Stimulated activated CD4-positive, alpha-beta T cell treated with anti-CD3 and anti-CD28 coated beads, Interleukin-1b, Interleukin-23, amount 100 ng/mL, for 4 hours (primary cell): Measurements from ENCODE around the gene MRPS18C.
"Not testable (repeated sequence)": the region's sequence is repeated elsewhere in the genome, so short reads cannot be mapped to it uniquely, and the experiment has no call there.

Source experiments
- DNase-seq, 2 donors: peaks; one replicate each; pipeline ENCODE4 v3.0.0-alpha.2; 2020; ENCODE audit warnings: low read depth in 2 of 2

The MRPS18C gene

DNA sequence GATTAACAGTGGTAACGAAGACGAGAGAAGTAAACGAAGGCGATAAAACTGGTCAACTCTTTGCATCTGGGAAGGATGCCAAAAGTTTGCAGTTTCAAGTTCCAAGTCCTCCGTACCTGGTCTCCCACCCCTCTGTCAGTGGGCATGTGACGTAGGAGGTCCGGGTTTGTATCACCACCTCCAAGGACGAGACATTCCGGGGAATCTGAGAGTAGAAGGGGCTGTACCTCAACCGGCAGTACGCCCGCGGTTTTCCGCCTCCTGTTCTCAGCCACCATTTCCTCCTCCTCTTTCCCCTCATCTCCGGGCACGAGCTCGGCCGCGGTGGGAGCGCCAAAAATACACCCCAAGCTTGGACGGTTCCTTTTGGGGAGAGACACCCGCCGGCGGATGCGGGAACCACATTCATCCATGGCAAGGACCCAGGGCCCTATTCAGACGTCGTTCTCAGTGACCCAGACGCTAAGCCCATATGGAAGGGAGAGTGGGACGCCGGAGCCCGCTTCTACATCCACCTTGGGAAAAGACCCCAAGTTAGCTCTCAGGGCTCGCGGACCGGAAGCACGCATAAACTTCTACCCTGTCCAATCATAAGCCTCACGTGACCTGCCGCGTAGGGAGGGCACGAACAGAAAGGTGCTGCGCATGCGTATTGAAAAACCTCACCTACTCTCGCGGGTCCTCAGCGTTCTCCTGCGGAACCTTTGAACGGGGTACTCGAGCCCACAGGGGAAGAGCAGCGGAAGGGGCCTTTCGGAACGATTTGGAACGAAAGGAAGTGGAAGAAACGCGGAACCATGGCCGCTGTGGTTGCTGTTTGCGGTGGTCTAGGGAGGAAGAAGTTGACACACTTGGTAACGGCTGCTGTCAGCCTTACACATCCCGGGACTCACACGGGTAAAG lies at the start of gene MRPS18C, which contains the start of gene HELQ:
Gene MRPS18C, plus strand, starts transcription at position 778 of the 903 bp plus-strand sequence. Its CDS starts 20 bp downstream, at position 798.
Gene HELQ, minus strand, starts transcription at position 543 of the 903 bp plus-strand sequence. Its CDS starts 130 bp downstream, at position 413.
- peak; percentile 80 to 86 for DNase-seq

DNA sequence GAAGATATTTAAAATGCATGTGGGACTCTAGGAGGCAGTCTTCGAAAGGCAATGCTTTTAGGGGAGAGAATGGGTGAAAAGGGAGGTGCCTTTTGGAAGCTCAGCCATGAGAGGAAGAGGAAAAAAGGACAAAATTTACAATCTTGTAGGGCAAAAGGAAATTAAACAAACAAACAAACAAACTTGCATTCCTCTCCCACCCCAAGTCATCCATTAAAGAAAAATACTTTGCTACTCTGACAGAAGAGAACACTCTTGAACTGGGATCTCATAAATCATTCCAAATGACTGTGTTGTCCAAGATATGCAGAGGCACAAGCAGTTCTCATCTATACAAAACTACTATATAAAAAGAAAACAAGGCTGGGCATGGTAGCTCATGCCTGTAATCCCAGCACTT lies 47.0 kb upstream of the MRPS18C start:
- no peak for DNase-seq

DNA sequence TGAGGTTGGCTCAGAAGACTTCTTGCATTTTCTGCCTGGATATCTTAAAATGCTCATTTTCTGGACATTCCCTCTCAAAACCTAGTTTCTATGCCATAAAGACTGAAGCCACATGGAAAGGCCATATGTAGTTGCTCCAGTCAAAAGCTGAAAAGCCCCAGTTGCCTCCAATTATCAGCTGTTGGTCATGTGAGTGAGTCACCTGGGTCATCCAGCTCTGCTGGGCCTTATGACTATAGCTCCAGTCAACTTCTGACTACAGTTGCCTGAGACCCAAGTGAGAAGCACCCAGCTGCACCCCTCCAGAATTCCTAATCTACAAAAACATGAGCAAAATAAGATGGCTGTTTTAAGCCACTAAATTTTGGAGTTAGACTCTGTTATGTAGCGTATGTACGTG lies 42.2 kb upstream of the MRPS18C start:
- DNase-seq, result no peak

DNA sequence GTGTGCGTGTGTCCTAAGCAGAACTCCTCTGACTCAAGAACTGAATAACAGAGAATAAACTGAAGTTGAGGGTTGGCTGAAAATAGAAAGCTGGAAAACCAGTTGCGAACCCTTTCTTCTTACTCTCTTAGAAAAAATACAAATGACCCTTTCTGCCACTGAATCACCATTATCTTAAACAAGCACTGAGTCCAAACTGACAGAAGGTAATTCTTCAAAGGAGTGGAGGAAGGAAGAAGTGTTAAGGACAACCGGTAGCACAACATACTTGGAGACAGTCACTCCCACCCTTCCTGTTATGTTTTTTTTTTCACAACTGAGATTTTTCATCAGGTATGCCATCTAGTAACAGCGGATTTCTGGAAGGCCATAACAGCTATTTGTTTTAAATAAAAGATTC lies 38.3 kb upstream of the MRPS18C start:
- no peak for DNase-seq

DNA sequence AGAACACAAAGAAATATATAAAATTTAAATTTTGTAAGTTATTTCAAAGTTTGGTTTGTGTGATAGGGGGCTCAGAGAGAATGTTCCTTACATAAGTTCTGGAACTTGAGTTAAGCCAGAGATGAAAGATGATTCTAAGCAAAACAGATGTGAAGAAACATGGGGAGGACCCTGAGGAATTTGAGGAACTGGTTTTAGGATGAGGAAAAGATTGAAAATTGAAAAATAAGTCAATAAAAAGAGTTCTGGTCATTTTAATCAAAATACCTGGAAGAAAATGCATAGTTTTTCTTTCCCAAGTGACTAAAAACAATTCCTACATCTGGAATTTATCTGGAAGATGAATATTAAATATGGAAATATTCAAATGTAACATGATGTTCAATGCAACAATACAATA lies 37.6 kb upstream of the MRPS18C start:
- DNase-seq, result no peak

DNA sequence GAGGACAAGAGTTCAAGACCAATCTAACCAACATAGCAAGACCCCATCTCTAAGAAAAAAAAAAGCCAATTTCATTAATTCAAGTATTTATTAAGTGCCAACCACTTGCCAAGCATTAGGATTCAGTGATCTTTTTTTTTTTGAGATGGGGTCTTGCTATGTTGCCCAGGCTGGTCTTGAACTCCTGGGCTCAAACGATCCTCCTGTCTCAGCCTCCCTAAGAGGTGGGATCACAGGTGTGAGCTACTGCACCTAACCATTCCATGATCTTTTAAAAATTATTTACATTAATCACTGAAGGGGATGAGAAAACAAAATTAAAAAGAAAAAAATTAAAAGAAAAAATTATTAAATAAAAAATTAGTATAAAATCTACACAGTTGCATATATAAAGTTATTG lies 24.7 kb upstream of the MRPS18C start:
- no peak for DNase-seq

DNA sequence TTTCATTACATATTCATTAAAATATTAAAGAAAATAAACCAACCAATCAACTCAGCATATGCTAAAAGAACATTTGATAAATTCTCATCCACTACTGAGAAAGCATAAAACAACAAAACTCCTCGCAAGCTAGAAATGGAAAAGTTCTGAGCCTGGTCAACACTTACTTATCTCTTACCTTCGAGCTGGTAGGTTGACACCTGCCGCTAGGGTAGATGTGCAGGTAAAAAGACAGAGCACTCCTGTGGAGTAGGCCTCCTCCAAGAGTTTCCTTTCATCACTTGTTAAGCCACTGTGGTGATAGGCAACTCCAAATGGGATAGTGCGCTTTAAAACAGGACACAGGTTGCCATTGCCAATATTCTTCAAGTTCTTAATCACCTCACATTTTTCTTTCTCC lies 19.2 kb upstream of the MRPS18C start:
- DNase-seq, result no peak

DNA sequence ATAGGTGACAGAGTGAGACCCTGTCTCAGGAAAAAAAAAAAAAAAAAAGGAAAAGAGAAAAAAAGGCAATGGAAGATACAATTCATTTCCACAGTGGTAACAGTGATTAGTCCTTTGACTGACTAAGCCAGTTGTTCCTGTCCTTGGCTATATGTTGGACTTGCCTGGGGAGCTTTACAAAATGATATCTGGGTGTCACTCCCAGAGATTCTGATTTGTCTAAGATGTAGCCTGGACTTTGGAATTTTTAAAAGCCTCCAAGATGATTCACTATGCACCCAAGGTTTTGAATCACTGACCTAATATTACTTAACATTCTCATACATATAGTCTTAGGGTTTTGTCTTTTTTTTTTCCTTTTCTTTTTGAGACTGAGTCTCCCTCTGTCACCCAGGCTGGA lies 17.1 kb upstream of the MRPS18C start:
- DNase-seq, result no peak

DNA sequence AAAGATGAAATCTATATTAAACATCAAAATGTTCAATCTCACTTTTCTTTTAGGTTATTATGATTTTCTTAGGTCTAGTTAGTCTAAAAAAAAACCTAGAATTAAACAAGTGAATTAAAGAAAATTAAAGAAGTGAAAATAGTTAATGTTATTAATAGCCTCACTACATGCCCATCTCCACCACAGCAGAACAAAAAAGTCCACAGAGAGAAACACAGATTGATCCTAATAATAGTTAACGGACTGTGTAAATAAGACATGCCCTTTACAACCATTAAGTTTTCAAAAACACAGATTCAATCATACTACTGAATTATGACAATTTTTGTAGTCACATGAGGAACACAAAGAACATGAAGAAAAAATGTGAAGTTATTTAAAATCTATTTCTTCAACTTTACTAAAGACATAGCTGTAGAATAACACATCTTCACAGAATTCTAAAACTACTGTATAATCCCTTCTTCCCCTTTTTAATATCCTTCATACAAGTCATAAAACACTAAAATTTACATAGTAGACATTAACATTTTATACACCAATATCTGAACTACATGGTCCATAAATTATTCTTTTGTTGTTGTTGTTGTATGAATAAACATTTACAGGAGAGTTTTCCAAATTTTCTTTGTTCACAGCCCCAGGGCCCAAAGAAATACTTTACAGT lies 15.6 kb upstream of the MRPS18C start:
- no peak for DNase-seq

DNA sequence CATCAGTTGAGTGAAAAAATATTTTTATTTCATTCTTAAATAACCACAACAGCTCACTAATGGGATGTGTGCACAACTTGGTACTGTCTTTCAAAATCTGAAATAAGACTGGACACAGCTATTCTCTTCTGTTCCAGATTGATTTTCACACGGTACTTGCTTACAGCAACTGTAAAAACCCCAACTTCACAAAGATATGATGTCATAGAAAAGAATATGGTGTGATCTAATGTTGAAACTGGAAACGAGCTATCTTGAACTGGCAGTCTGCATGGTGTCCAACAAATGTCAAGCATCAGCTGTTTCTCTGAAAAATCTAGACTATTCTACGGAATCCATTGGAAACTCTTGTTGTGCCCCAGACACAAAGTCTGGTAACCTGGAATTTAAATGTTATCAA lies 15.0 kb upstream of the MRPS18C start:
- no peak for DNase-seq

DNA sequence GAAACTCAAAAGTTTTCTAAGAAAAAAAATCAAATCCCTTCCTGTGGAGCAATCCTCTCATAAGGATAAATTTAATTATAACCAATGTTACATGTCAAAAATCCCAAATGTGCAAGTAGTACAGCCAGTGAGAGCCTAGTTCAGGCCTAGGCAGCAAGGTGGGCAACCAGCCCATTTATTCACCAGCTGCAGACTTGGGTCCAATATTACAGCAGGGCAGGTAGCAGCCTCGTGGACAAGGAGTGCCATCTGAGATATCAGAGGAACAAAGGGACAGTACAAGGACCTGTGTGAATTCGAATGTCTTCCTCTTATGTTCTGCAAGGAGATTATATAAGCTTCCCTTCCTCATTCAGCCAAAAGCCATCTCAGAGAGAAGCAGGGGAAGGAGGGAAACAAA lies 6.8 kb upstream of the MRPS18C start:
- DNase-seq, result no peak

DNA sequence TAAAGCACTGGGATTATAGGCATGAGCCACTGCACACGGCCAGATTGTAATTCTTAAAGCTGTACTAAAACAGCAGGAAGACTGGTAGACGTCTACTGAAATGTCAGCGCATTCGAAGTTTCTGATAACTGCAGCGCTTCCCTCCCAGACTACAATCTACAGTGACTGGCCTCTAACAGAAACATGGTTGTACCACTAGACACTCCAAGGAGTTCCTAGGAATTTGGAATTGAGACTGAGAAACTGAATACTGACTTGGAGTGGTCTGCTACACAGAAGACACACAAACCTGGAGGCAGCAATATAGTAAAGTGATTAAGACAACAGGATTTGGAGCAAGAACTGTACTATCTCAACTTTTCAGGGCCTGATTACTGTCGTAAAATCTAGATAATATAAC lies 1.2 kb upstream of the MRPS18C start:
- DNase-seq, result no peak

DNA sequence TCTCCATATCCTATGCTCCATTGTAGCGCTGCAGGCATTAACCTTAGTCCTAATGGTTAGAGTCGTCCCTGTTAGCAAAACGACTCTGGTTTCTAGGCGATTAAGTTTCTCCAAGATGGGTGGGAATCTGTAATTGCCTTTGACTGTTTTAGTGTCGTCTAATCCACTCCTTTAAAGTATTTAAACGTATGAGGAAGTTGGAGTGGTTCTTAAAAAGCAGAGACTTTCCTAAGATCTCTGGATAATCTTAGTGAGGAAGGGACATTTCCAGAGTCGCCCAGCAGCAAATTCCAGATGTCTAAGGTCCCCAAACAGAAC lies 285 bp downstream of the MRPS18C start:
- DNase-seq, result no peak

DNA sequence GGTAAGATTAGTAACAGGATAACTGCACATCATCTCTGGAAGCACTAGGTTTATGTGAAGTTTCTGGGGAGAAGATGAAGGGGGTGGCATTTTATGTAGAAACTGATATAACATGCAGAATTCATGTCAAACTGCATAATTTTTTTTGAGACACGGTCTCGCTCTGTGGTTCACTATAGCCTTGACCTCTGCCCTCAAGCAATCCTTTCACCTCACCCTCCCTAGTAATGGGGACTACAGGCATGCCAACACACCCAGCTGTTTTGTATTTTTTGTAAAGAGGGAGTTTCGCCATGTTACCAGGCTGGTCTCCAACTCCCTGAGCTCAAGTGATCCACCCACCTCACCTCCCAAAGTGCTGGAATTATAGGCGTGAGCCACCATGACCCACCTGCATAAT lies 17.6 kb downstream of the MRPS18C start:
- DNase-seq, result no peak

DNA sequence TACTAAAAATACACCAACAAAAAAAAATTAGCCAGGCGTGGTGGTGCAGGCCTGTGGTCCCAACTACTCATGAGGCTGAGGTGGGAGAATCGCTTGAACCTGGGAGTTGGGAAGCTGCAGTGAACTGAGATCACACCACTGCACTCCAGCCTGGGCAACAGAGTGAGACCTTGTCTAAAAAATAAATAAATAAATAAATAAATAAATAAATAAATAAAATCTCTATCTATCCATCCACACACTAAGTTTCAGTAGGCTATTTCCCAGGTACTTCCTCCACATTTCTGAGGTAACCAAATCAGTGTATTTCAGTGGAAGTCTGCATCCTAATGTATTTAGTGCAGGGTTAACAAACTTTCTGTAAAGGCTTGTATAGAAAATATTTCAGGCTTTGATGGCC lies 18.1 kb downstream of the MRPS18C start:
- no peak for DNase-seq

DNA sequence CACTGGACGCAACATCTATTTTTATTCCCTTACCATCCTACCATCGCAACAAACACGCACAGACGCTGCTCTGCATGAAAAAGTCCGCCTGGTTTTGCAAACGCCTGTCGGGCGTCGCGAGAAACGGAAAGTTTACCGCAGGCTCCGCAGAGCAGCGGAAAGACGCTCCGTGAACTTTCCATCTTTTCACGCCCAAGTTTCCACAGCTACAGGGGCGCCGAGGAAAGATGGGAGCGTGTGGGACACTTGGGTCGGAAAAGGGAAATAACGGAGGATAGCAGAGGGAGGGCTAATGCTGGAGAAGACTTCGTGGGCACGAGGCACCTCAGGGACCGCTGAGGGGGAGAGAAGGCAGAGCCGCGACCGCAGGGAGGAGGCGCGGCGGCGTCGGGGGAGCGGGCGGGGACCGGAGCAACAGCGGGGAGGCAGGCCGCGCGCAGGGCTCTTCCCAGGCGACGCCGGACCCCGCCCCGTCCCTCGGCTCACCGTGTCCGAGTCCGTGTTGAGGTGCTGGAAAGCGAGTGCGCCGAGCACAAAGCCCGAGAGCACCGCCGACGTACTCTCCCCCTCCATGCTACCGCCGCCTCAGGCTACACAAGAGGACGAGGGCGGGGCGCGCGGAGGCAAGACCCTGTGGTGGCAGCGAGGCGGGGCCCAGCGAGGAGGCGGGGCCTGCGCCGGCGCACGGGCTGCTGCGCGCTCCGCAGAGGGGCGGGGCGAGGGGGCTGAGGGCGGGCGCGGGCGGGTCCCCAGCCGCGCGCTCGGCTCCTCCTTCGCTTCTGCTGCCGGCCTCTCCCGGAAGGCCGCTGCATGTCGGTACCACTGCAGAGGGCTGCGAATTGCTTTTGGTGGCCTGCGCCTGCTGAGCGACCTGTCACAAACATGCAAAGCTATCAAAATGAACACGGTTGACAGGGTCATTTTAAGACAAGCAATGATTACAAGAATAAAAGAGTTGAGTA lies 28.9 kb downstream of the MRPS18C start, which contains the start of gene ABRAXAS1:
Gene ABRAXAS1, minus strand, starts transcription at position 601 of the 962 bp plus-strand sequence. Its CDS starts 28 bp downstream, at position 573.
- DNase-seq, result peak; percentile 91 to 96

DNA sequence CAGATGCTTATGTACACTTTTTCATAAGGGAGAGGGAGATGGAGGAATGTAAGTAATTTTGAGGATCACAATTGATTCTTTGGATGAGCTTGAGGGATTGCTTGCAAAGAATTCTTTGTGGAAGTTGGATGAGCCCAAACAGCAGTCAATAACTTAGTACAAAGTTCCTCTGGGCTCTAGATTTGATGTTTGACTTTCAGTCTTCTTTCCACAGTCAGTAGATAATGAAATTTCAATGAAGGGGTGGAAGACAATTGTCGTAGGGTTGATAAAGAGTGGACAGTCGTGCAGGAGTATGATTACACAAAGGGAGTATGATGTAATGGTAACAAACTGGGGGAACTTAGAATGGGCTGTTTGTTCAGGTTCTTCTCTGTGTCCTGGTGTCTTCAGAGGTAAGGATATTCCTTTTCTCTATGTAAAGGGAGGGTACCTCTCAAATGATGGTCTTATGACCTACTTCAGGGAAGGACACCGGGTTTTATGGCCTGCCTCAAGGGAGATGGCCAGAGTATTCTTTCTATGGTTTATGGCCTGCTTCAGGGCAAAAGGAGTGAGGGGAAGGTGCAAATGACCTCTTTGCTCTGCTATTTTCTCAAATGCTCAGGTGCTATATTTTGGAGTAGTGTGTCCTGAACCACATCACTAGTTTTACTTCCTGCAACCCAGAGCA lies 30.7 kb downstream of the MRPS18C start:
- no peak for DNase-seq

DNA sequence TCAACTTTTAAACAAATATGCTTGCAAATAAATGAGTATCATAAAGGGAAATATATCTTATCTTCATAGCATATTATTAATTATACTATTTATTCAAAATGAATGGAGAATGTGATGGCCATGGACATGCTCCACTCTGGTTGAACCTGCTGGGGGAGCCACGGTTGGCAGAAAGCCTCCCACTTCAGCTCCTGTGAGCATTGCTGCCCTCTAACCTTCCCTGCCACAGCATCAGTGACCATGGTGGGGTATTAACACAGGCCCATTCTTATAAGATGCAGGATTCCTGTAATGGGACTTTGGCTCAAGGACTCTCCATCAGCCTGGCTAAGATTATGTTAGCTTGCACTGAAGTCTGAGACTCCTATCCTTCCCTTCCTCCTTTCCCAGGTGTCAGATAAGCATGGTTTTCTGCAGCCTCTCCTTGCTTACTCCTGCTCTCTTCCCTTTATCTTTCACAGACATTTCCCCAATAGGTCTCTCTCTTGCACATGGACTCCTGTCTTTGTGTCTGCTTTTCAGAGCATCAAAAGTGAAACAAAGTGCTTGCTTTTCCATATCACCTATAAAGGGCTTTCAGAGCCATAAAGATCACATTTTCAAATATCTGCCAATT lies 34.0 kb downstream of the MRPS18C start:
- no peak for DNase-seq

DNA sequence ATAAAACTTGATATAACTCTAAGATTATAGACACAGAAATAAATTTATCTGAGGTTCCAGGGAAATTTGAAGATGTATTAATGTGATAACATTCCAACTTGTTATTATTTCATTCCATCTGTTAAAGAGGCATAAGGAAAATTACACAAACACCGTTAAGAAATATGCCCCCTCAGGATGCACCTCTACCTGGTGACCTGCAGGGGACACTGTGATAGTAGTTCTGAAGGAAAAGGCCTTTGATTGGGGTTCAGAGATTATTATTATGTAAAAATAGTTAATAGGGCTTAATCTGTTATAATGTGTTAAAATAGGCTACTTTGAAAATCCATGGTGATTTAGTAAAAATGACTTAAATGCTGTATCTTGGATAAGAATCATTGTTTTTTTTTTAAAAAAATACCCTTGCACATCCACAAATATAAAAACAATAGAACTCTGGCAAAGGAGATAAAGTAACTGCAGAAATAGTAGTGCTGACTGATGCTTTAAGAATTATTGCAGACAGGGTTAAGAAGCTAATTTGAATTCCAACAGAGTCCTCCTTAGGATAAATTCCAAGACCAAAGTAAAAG lies 35.1 kb downstream of the MRPS18C start:
- DNase-seq, result peak in 1 of 2 donors; percentile 12

DNA sequence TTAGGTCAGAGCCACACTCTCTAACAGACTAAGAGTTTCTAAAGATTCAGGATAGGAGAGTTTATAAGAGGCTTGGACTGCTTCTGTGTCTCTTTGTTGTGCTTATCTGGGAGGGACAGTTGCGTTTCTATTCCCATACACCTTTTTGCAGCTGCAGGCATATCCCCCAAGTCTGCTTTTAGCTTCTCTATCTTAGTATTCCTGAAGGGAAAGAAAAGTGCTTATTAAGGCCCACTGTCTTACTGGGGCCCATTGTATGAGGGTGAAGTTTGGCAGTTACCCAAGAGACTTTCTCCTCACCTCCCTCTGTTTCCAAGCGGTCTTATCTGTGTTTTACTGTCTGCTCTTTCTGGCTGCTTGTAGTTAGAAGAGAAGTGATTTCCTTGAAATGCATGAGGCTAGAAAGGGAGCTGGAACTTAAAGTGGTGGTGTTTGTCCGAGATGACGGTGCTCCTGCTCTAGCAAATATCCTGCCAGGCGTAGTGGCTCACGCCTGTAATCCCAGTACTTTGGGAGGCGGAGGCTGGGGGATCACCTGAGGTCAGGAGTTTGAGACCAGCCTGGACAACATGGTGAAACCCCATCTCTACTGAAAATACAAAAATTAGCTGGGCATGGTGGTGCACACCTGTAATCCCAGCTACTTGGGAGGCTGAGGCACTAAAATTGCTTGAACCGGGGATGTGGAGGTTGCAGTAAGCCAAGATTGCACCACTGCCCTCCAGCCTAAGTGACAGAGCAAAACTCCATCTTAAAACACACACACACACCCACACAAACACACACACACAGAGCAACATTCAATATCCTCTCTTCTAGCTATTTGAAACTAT lies 40.4 kb downstream of the MRPS18C start:
- DNase-seq, result not testable (repeated sequence)
